ENCODE results near the gene WARS2.

Gene WARS2

GRCh38 chr1:119011116-119011515 lies 129.3 kb downstream of the WARS2 start:
- no peak for DNase-seq

GRCh38 chr1:119010201-119010600 lies 130.3 kb downstream of the WARS2 start:
- DNase-seq = no peak

GRCh38 chr1:119009312-119009655 lies 131.2 kb downstream of the WARS2 start:
- DNase-seq = no peak

- no peak for DNase-seq
These were observed 131.8 kb downstream of the WARS2 start for GRCh38 chr1:119008483-119009311.

- DNase-seq = no peak
These were observed 132.6 kb downstream of the WARS2 start for GRCh38 chr1:119007670-119008482.

- DNase-seq = no peak
These were observed 133.1 kb downstream of the WARS2 start for GRCh38 chr1:119007339-119007669.

- DNase-seq = no peak
These were observed 133.8 kb downstream of the WARS2 start for GRCh38 chr1:119006406-119007279.

- no peak for DNase-seq
These were observed 134.6 kb downstream of the WARS2 start for GRCh38 chr1:119005724-119006405.

GRCh38 chr1:119004781-119005180 lies 135.7 kb downstream of the WARS2 start:
- DNase-seq = no peak

GRCh38 chr1:119004129-119004527 lies 136.3 kb downstream of the WARS2 start:
- no peak for DNase-seq

GRCh38 chr1:119003413-119004128 lies 136.9 kb downstream of the WARS2 start:
- DNase-seq = no peak

- no peak for DNase-seq
These were observed 138.3 kb downstream of the WARS2 start for GRCh38 chr1:119002028-119002686.

- DNase-seq = no peak
These were observed 139.0 kb downstream of the WARS2 start for GRCh38 chr1:119001181-119002027.

GRCh38 chr1:119000371-119001180 lies 139.9 kb downstream of the WARS2 start:
- no peak for DNase-seq

- DNase-seq = no peak
These were observed 140.9 kb downstream of the WARS2 start for GRCh38 chr1:118999348-119000071.

- DNase-seq = no peak
These were observed 142.3 kb downstream of the WARS2 start for GRCh38 chr1:118998171-118998570.

GRCh38 chr1:118997225-118997624 lies 143.2 kb downstream of the WARS2 start:
- no peak for DNase-seq

- no peak for DNase-seq
These were observed 145.0 kb downstream of the WARS2 start for GRCh38 chr1:118995312-118996016.
